ENCODE data around the gene CACNA1H.

CACNA1H gene

DNA sequence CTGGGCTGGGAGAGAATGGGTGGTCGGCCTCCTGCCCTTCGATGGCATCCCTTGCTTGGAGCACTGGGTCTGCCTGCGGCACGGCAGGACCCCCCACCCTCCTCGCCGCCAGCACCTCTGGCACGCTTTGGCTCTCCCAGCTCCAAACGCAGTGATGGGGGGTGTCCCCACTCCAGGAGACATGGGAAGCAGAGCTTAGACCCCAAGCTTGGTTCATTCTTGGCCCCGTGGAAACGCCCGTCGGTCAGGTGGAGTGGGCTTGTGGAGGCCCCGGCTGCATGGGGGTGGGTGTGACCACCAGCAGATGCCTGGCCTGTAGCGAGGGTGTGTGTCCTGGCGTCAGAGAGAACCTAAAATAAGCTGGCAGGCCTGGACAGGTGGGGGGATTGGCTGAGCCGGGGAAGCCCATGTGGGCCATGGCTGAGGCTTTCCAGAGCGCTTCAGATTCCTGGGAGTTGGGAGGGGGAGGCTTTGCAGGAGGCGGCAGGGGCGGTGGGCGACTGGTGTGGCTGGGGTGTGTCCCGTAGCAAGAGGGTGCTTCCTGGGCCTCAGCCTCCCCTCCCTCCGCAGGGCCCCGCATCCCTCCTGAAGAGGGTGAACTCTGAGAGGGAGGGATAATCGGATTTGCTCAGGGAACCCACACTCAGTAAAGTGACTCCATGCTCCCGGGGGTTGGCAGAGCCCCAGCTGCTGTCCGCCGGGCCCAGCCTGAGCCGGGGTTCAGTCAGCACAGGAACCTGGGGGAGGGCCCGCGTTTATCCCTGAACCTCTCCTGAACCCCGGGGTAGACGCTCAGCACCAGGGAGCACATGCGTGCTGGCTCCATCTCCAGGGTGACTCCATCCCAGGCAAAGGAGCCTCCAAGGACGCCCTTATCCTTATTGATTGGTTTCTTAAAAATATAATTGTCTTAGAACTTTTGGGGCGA is 3.4 kb downstream of the CACNA1H start:
- no peak for FAIRE-seq
- DNase-seq (ENCODE audit: insufficient read length, low spot score) = no peak

DNA sequence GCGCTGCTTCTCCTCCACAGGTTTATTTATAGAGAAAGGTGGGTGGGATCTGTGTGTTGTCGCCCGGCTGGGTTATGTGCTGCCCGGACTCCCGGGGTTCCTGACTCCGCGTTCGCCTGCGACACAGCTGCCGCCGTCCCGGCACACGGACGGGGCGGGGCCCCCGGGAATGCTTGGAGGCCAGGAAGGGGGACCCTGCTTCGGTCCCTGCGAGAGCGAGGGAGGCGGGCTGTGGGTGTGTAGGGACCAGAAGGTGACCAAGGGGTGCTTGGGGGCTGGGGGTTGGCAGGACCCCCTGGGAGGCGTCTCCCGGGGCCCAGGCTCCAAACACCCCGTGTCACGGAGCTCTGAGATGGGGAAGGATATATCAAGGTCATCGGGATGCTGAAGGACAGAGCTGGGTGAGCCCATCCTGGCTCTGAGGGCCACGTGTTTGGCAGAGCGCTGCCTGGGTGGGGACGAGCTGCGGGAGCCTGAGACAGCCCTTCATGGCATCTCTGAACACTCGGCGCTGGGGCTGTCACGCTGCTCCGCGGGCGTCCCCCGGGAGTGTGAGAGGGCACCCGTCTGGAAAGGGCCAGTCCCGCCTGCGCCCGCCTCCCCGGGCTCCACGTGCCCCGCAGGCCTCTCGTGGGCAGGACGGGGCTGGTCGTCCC is 4.2 kb downstream of the CACNA1H start:
- DNase-seq (ENCODE audit: insufficient read length, low spot score) (no peak), FAIRE-seq (no peak)

DNA sequence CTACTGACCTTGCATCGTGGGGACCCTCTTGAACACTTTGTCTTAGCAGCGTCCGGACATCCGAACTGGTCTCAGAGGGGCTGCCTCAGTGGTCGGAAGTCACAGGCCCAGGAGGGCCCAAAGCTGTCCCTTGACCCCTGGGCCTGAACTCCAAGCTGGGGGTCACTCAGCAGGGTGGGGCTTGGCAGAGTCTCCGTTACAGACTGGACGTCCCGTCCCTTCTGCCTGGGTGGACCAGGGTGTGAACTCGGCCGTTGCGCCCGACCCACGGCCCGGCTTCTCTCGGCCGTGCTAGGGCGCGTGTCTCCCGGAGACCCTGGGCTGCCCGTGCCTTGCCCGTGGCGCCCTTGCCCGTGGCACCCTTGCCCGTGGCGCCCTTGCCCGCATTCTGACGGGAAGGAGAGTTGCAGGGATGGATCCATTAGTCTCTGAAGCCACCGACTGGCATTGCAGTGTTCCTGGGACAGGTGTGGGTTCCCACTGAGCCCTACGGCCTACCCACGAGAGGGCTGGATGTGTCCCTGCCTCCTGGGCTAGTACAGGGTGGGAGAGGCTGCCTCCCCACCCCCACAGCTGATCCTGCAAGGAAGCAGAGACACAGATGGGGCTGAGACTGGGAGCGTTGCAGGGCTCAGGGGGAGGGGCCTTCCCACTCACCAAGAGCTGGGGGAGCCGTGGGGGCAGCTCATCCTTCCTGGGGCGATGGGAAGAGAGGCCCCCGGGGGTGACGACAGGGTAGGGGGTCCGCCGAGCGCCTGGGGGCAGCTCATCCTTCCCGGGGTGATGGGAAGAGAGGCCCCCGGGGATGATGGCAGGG is 4.9 kb downstream of the CACNA1H start:
- no peak for DNase-seq (ENCODE audit: insufficient read length, low spot score)
- FAIRE-seq = no peak

DNA sequence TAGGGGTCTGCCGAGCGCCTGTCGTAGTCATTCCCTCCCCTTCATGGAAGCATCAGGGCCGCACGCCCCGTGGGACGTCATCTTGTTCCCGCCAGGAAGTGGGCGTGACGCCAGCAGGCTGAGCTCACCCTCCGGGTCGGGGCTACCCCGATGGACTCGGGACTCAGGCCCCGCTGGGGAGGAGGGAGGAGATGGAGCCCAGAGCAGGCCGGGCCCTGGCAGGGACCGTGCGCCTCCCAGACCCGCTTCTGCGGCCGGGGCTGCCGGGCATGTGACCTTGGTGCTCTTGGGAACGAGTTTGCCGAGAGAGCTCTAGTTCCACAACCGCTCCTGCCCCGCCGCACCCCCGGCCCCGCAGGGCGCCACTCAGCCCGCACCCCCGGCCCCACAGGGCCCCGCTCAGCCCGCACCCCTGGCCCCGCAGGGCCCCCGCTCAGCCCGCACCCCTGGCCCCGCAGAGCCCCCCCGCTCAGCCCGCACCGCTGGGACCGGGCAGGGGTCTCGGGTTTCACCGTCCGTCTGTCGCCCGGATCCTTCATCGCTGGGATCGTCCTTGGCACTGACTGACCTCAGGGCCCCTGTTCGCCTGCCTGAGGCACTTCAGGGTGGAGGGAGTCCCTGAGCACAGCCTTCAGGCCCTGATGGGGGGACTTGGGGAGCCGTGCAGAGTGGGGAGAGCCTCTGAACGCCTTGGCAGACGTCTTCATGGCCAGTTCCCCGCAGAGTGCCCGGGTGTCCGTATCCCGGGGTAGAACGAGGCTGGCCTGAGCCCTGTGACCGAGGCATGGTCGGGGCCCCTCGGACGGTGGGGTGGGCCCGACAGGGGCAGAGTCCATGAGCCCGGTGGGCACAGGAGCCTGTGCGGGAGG is 5.8 kb downstream of the CACNA1H start:
- FAIRE-seq (no peak), DNase-seq (ENCODE audit: insufficient read length, low spot score) (no peak)

DNA sequence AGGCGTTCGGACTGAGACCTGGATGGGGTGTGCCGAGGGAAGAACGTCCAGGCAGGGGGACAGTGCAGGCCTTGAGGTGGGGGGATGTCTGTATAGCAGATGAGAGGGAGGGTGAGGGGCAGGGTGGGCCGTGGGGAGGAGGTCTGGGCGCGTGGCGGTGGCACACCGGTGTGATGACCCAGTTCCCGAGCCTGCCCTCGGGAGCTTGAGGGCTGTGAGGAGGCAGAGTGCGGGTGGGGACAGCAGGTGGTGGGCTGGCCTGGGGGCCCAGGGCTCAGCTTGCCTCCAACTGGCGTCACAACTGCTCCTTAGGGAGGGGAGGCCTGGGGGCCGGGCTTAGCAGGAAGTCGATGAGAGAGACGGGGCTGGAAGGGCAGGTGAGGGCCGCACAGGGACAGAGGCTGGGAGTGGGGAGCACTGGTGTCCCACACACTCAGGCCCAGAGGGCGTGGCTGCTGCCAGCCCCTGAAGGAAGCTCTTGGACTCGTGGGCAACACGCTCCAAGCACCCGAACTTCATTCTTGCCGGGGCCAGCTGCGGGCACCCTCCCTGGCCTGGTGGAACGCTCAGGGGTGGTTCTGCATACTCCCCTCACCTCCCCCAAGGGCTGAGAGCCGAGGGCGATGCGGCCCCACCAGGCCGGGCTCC is 6.5 kb downstream of the CACNA1H start:
- DNase-seq (ENCODE audit: insufficient read length, low spot score) (no peak), FAIRE-seq (no peak)

DNA sequence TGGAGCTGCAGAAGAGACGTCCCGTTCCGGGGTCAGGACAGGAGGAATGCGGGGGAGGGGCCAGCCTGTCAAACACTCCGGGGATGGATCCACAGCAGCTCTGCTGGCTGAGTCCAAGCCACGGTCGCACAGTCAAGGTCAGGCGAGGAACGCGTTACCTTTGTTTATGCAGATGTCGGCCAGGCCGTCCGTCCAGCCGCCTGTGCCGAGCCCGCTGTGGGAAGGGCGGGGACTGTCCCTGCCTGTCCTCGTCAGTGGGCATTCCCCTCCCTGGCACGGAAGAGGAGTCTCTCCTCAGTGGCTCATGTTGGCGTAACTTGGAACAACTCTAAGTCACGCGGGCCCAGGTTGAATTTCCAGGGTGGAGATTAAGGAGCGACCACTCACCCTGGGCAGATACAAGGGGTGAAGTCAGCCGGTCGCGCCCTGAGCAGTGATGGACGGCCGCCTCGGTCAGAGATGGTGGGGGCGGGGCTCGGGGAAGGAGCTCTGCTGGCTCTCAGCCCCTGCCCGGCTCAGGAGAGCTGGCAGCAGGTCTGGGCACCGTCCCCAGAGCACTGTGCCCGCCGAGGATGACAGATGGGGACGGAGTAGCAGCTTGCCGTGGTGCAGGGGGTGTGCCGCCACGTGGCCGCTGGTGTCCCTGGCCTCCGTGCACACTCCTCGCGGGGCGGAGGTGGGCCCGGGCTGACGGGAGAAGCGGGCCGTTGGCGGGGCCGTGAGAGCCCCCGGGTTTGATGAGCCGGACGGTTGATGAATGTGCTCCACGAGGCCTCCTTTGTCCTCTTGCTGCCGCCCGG is 7.3 kb downstream of the CACNA1H start:
- no peak for FAIRE-seq

DNA sequence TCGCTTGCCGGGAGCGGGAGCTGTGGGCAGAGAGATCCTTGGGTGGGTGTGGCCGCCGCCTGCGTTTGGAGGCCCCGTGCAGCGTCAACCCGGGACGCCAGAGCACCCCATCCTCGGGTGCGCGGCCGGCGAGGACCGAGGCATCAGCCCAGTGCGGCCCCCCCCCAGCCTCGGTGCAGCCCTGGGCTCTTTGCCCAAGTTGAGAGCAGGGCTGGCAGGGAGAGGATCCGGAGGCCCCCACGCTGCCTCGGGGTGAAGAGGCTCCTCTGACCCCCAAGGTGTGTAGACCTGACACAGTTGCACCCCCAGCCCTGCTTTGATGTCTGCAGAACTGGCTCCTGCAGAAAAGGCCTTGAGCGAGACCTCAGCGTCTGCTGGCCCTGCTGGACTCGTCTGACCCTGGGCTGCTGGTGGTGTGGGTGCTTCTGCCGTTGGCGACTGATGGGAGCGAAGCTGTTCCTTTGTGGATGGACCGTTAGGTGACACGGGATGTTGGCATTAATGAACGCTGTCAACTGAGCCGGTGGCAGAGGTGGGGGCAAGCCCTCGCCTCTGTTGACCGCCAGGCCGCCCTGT is 8.0 kb downstream of the CACNA1H start:
- no peak for DNase-seq (ENCODE audit: insufficient read length, low spot score)
- FAIRE-seq = no peak

More for the DNA sequence above, 7.3 kb downstream of the CACNA1H start:
- no peak for DNase-seq (ENCODE audit: insufficient read length, low spot score)

DNA sequence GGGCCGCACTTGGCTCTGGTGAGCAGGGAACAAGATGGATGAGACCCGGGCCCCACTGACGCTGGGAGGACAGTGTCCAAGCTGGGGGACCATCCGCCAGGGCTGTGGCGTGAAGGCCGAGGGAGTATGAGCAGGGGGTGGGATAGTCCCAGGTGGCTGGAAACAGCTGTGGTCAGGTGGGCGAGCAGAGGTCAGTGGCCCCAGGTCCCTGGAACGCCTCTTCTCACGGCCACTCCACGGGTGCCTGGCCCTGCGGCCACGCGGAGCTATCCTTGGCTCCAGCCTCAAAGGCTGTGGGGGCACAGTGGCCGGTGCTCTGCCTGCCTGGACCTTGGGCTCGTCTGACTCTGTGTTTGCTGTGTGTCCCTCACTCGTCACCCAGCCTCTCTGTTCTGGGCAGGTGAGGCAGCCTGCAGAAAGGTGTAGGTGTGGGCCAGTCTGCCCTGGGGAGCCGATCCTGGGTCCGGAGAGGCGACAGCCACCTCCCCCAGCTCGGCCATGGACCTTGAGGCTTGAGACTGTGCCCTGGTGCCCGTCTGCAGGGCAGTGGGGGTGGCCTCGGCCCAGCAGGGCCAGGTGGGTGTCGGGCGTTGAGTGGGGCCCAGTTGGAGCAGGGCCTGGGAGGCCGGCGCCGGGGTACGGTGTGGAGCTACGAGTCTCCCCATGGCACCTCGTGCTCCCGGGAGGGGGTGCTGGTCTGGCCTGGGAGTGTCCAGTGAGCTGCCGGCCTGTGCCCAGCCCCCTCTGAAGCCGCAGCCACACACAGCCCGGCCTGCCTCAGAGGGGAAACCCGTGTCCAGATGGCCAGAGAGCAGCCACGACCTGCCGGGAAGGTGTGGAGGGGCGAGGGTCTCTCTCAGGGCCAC is 10.0 kb downstream of the CACNA1H start:
- no peak for FAIRE-seq

DNA sequence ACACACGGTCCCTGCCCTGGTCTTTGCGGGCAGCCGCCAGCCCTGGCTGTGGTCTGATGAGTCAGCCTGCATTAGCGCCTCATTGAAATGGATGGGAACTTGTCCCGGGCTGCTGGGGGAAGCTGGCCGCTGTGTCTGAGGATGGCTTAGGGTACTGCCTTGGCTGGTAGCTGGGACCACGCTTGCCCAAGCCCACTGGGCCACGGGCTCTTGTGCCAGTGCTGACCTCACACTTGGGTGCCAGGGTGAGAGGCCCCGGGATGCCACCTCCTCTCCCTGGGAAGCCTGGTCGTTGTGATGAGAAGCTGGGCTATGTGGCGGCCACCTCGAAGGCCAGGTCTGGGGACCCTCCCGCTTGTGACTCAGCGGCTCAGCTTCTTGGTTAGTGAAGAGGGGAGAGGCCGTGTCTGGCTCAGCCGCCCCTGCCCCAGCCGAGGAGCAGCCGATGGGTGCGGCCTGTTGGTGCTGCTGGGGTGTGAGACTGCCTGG is 10.7 kb downstream of the CACNA1H start:
- FAIRE-seq (peak; percentile 68), DNase-seq (ENCODE audit: insufficient read length, low spot score) (peak; percentile 69)

More for the DNA sequence above, 10.0 kb downstream of the CACNA1H start:
- DNase-seq (ENCODE audit: insufficient read length, low spot score) = no peak

DNA sequence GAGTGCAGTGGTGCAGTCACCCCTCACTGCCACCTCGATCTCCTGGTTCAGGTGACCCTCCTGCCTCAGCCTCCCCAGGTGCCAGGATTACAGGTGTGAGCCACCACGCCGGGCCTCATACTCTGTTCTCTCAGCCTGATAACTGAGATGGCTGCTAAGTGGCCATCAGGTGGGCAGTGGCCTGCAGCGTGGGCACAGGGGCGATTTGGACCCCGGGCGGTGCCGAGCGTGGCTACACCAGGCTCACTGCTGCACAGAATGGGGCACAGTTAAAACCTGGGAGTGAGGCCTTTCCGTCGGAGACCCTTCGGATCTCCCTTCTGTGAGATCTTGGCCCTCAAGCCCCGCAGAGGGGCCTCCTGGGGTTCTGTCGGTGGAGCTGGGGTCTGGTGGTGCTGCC is 11.5 kb downstream of the CACNA1H start:
- FAIRE-seq (no peak), DNase-seq (ENCODE audit: insufficient read length, low spot score) (no peak)

DNA sequence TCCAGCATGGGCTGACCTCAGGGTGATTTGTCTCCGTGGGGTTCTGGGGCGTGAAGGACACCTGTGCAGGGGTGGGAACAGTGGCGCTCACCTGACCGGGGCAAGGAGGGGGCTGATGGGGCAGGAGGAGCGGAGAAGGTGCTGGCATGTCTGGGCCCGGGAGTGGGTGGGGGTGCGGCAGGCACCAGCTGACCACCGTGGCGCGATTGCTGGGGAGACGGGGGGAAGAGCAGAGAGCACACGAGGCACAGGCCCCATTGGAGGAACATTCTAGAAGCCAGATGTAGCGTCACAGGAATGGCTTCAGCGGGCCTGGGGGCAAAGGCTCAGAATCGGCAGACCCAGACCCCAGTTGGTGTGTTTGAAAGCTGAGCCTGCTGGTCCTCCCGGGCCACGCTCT is 12.1 kb downstream of the CACNA1H start:
- no peak for FAIRE-seq
- DNase-seq (ENCODE audit: insufficient read length, low spot score) = no peak

DNA sequence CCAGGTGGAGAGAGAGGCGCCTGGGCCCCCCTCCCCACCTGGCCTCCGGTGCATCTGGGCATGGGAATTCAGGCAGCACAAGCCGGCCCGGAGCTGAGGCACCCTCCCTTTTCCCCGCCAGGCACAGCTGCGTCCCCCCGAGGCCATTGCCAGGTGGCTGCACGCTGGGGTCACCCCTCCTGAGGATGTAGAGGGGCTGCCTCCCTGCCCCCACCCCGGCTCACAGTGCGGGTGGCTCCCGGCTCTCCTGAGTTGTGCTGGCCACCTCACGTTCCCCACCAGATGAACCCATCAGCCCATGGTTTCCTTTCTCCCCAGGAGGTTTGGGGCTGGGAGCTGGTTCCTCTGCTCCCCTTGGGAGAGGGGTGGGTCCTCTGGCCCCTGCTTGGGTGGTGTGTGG is 12.6 kb downstream of the CACNA1H start:
- DNase-seq (ENCODE audit: insufficient read length, low spot score) (no peak), FAIRE-seq (no peak)

DNA sequence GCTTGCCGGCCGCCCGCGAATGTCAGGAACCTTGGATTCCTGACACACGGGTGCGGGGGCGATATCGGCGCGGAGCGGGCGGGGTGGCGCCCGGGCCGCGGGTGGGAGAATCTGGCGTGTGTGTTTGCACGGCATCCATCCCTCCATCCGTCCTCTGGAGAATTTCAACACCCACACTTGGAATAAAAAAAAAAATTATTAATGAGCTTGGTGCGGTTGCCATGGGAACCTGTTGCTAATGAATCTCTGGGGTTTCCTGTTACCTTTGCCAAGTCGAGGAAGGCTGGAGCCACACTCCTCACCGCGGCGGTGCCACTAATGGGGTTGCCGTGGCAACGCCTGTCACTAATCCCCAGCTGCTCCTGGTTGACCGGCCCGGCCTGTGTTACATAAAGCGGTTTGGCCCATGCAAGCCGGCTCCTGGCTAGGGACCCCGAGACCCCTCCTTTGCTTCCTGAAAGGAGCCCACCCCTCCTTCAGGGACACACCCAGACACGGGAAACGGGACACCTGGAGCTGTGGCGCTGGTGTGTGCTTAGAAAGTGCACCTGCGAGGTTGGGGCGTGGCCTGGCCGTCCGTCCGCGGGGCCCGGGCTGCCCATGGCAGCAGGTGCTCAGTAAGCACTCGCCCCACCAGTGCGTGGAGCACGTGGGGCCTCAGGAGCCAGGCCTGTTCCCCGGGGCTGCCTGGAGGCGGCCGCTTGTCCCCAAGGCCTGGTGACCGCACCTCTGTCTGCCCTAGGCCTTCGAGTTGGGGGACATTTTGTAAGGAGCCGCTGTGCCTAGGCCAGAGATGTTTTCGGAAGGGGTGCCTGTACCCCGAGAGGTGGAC is 14.6 kb downstream of the CACNA1H start:
- DNase-seq (ENCODE audit: insufficient read length, low spot score) = no peak
- no peak for FAIRE-seq

DNA sequence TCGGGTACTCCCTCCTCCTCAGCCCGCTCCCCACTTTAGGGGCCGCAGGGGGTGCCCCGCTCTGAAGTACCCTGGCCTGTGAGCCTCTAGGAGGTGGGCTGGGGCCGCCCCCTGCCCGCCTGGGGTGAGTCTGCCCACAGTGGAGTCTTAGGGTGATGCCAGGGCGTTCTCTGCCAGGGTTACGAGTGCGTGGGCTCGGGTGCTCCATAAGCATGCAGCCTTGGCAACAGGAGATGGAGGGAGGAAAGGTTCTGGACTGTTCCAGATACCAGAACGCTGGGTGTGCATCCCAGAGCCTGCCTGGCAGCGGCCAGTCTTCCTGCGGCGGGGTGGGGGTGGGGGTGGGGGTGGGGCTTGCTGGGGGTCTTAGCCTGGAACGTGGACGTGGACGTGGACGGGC is 15.9 kb downstream of the CACNA1H start:
- FAIRE-seq = no peak
- DNase-seq (ENCODE audit: insufficient read length, low spot score) = no peak

DNA sequence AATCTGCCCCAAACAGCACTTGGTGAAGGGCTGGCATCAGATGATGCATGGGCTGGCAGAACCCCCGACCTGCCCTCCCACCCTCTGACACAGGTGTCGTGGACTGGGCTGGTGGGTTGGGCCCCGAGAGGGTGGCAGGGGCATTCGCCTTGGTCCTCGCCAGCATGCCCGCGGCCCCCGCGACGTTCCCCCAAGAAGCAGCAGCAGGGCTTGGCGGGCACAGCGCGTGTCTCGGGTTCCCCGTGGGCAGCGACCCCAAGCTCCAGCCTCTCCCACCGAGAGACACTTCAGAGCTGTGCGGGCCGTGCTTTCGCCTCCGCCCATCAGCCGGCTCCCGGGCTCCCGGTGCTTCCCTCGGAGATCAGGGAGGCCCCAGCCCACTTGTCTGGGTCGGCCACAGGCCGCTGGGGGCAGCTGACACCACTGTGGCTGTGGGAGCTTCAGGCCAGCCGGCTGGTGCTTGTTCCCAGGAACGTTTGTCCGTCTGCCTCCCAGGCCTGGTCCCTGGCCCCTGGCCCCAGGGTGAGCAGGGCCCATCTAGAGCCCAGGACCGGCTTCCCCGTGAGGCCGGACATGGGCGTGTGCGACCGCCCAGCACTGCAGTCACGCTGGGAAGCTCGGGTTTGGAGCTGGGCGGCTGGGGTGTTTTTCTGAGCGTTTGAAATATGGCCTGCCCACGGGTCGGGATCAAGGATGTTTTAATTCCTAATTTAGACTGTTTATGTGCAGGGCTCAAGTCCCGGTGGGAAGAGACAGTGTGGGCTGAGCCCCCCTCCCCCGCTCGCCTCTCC is 16.6 kb downstream of the CACNA1H start:
- DNase-seq (ENCODE audit: insufficient read length, low spot score) (no peak), FAIRE-seq (no peak)

DNA sequence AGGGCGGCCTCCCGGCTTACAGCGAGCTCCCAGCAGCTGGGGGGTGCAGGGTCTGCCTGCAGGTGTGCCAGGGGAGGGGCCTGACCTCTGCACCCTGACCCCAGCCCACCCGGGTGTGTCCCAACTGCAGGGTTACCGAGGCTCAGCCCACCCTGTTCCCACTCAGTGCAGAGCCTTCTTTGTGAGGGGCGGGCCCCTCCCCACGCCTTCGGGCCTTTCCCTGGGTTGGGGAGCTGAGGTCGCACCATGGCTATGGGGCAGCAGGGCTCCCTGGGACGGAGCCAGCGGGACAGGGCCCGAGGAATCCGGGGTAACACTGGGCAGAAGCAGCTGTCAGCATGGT is 17.1 kb downstream of the CACNA1H start:
- FAIRE-seq (no peak), DNase-seq (ENCODE audit: insufficient read length, low spot score) (no peak)
